Measurements from ENCODE around the gene CTDNEP1. TPM values are rescaled to one million over a fixed set of nuclear protein-coding genes. Genes with fewer than 3 reads are reported as not detected.
A peak's percentile ranks its signal among the peaks of the same experiment; 100 is the strongest.
"Not testable (repeated sequence)": the region's sequence is repeated elsewhere in the genome, so short reads cannot be mapped to it uniquely, and the experiment has no call there.

CTDNEP1 gene
- total RNA-seq, 1 donor from 2014 or later, result 140 TPM

DNA sequence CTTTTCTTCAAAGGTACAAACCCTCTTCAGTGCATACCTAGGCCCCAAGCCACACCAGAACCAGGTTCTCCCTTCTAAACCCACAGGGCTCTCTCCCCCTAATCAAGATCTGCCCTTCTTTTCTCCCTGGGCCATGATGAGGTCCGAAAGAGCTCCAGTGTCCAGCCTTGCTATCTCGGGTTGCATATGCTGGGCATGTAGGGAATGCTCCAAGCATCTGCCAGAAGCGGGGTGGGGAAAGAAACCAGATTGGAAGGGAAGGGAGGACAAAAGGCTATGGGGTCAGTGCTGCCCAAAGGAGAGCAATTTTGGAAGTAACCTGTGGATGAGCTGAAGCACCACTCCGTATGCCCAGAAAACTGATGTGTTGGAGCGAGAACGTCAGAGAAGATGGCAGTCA lies 2.3 kb downstream of the CTDNEP1 start:
- H3K27me3 ChIP-seq (ENCODE audit: low read depth), result no peaks in the 10 kb centered on the region
- no peak for ATAC-seq
- H3K4me3 ChIP-seq, result no peak overlapping the region
- H3K36me3 ChIP-seq, result peaks cover 35% of the 10 kb centered on the region
- peaks cover 36% of the 10 kb centered on the region for H3K4me1 ChIP-seq
- intact Hi-C loops (cut with DNase I), result no loop called here
- TF ChIP-seq, protein P1, sequence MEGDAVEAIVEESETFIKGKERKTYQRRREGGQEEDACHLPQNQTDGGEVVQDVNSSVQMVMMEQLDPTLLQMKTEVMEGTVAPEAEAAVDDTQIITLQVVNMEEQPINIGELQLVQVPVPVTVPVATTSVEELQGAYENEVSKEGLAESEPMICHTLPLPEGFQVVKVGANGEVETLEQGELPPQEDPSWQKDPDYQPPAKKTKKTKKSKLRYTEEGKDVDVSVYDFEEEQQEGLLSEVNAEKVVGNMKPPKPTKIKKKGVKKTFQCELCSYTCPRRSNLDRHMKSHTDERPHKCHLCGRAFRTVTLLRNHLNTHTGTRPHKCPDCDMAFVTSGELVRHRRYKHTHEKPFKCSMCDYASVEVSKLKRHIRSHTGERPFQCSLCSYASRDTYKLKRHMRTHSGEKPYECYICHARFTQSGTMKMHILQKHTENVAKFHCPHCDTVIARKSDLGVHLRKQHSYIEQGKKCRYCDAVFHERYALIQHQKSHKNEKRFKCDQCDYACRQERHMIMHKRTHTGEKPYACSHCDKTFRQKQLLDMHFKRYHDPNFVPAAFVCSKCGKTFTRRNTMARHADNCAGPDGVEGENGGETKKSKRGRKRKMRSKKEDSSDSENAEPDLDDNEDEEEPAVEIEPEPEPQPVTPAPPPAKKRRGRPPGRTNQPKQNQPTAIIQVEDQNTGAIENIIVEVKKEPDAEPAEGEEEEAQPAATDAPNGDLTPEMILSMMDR (IDR thresholded peaks at IDR 0.05), result no peak
- no peak overlapping the region for H3K27ac ChIP-seq
- H3K9me3 ChIP-seq, result no peaks in the 10 kb centered on the region
- DNase-seq, result no peak

GRCh38 chr17:7248796-7249195 lies 2.7 kb downstream of the CTDNEP1 start:
- H3K4me1 ChIP-seq, result peaks cover 38% of the 10 kb centered on the region
- intact Hi-C loops (cut with DNase I), result no loop called here

GRCh38 chr17:7246779-7247178 lies 4.8 kb downstream of the CTDNEP1 start:
- no peaks in the 10 kb centered on the region for H3K9me3 ChIP-seq
- no peaks in the 10 kb centered on the region for H3K27me3 ChIP-seq (ENCODE audit: low read depth)
- H3K36me3 ChIP-seq, result peaks cover 37% of the 10 kb centered on the region
- H3K4me1 ChIP-seq, result peaks cover 35% of the 10 kb centered on the region
- intact Hi-C loops (cut with DNase I), result no loop called here
- no peak overlapping the region for H3K27ac ChIP-seq
- no peak overlapping the region for H3K4me3 ChIP-seq
- TF ChIP-seq, protein P1 (IDR thresholded peaks at IDR 0.05), result no peak
- ATAC-seq (no peak), DNase-seq (no peak)

More at GRCh38 chr17:7248796-7249195, 2.7 kb downstream of the CTDNEP1 start:
- no peak for ATAC-seq
- Histone ChIP-seq H3K4me3 (no peak overlapping the region), H3K9me3 (no peaks in the 10 kb centered on the region), H3K27me3 (ENCODE audit: low read depth) (no peaks in the 10 kb centered on the region), H3K27ac (no peak overlapping the region), H3K36me3 (peaks cover 35% of the 10 kb centered on the region)
- DNase-seq, result no peak
- TF ChIP-seq, protein P1 (IDR thresholded peaks at IDR 0.05), result no peak

- DNase-seq; intact Hi-C loops (cut with DNase I); H3K9me3 ChIP-seq; H3K27me3 ChIP-seq (ENCODE audit: low read depth); ATAC-seq: not testable (repeated sequence)
- Histone ChIP-seq H3K4me3 (peak overlapping the region; percentile 95), H3K27ac (peak overlapping the region; percentile 96), H3K4me1 (peaks cover 35% of the 10 kb centered on the region), H3K36me3 (peaks cover 54% of the 10 kb centered on the region)
Measured at GRCh38 chr17:7243838-7244237, 7.7 kb downstream of the CTDNEP1 start.

DNA sequence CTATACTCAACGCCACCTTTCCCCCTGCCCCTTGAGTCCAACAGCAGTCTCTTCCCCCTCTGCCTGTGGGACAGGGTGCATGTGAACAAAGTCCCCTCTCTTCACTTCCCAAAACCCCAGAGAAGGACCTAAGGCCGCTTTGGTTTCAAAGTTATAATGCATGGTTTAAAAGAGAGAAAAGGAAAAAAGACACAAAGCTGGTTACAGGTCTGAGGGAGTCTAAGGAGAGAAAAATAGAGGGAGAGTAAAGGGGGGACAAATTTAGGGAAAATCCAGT lies 8.1 kb downstream of the CTDNEP1 start:
- intact Hi-C loops (cut with DNase I), result no loop called here
- Histone ChIP-seq H3K27me3 (ENCODE audit: low read depth) (no peaks in the 10 kb centered on the region), H3K4me3 (peak overlapping the region; percentile 95), H3K9me3 (no peaks in the 10 kb centered on the region), H3K36me3 (peaks cover 54% of the 10 kb centered on the region), H3K27ac (peak overlapping the region; percentile 96), H3K4me1 (peaks cover 30% of the 10 kb centered on the region)
- TF ChIP-seq, protein P1 (IDR thresholded peaks at IDR 0.05), result no peak
- ATAC-seq (no peak), DNase-seq (no peak)

DNA sequence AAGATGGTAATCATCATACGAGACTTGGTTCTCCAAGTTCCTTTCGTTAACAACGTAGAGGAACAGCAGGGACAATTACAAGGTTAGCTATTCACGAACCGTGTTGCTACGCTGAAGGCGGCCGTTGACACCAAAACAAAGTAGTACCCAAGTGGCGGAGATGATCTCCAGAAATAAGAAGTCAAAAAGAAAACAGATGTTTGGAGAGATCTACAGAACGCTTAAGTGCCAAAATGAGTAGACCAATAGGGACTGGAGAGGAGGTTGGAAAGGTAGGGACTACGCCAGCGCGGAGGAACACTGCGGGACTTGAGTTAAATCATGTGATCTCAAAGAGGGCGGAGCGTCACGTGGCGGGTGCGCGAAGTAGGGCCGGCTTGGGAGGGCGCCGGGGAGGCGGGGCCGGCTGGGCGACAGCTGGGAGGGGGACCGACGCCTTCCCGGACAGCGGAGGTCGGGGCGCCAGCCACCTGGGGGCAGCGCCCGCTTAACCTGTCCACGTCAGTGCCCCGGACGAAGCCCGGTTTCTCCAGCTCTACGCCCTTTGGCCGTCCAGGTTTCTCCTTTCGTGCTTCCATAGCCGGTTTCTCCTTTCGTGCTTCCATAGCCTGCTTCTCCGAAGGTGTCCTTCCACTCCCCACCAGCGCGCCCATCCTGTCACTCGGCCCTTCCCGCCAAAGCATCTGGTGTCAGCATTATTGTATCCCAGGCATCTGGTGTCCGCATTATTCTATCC lies 8.6 kb downstream of the CTDNEP1 start:
- intact Hi-C loops (cut with DNase I), result no loop called here
- Histone ChIP-seq H3K9me3 (no peaks in the 10 kb centered on the region), H3K27me3 (ENCODE audit: low read depth) (no peaks in the 10 kb centered on the region), H3K27ac (peak overlapping the region; percentile 96), H3K4me3 (peak overlapping the region; percentile 95), H3K4me1 (peaks cover 29% of the 10 kb centered on the region), H3K36me3 (peaks cover 54% of the 10 kb centered on the region)
- peak; percentile 97 for DNase-seq
- ATAC-seq, result peak; percentile 77 to 80
- TF ChIP-seq, protein P1 (IDR thresholded peaks at IDR 0.05), result peak; percentile 8

All from lower lobe of right lung (tissue), 2 donors.